GM19351 (cell line): ENCODE measurements around the gene SERINC2.
"Not testable (repeated sequence)": the region's sequence is repeated elsewhere in the genome, so short reads cannot be mapped to it uniquely, and the experiment has no call there.

ENCODE experiments used
- ATAC-seq: cut with Tn5 transposase; IDR thresholded peaks from one replicate; pipeline ENCODE4 v1.9.1; 2021; ENCODE audit warnings: mild to moderate bottlenecking, moderate library complexity; ENCODE audit not compliant: unreplicated experiment

SERINC2 gene

DNA sequence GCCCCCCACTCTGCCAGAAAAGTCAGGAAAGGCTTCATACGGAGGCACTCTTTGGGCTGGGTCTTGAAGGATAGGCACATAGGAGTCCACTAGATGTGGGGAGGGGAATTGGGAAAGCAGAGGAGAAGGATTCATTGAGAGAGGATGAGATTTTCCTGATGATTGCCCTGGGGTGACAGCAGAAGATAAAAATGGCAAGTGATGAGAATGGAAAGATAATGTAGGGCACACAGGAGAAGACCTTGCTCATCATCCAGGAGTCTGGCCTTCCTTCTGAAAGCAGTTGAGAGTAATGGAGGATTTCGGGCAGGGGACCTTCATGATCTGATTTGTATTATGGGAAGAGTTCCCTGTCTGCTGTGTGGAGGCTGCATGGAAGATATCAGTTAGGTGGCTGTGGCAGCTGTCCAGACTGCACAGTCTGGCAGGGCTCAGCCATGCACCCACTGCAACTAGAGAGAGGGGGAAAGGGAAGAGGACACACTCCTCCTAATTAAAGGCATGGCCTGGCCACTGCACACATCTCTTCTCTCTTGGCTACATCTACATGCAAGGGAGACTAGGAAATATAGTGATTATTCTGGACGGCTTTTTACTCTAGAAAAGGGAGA, 30.5 kb upstream of the SERINC2 start:
- ATAC-seq, result no peak

GRCh38 chr1:31383967-31384366, 29.0 kb upstream of the SERINC2 start:
- ATAC-seq, result no peak

- ATAC-seq, result not testable (repeated sequence)
Measured at GRCh38 chr1:31386576-31387243, 26.3 kb upstream of the SERINC2 start.

DNA sequence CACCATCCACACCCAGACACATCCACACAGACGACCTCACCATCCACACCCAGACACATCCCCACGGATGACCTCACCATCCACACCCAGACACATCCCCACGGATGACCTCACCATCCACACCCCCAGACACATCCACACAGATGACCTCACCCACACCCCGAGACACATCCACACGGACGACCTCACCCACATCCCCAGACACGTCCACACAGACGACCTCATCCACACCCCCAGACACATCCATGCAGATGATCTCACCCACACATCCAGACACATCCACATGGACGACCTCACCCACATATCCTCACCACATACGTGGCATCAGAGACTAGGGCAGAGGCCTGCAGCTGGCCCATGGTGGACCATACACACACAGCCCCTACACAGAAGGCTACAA, 25.4 kb upstream of the SERINC2 start:
- ATAC-seq, result no peak

- no peak for ATAC-seq
Measured at GRCh38 chr1:31389616-31390015, 23.4 kb upstream of the SERINC2 start.

DNA sequence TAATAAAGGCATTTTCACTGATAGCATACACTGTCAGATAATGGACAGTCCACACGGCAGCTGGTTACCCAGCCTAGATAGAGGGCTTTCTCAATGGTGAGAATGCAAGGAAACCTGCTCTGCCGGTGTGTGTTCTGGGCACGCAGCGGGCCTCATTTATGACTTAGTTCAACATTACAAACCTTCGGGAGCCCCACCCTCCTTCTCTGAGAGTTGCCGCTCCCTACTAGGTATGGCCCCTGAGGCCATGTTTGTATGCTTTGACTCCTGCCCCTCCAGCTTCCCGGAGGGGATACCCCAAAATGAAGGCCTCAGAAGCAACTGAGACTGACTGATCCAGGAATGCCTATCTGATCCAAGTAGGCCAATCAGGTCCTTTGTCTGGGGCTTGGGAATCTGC, 22.9 kb upstream of the SERINC2 start:
- no peak for ATAC-seq

DNA sequence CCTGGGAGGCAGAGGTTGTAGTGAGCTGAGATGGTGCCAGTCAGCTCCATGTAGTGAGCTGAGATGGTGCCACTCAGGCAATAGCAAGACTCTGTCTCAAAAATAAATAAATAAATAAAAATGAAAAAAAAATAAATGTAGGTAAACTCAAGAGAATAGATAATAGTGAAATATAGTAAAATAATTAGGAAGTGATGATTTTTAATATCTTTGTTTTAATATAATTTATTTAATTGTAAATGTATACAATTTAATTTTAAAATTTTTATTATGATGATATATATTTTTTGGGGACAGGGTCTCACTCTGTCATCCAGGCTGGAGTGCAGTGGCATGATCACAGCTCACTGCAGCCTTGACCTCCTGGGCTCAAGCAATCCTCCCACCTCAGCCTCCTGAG, 19.6 kb upstream of the SERINC2 start:
- ATAC-seq, result no peak

DNA sequence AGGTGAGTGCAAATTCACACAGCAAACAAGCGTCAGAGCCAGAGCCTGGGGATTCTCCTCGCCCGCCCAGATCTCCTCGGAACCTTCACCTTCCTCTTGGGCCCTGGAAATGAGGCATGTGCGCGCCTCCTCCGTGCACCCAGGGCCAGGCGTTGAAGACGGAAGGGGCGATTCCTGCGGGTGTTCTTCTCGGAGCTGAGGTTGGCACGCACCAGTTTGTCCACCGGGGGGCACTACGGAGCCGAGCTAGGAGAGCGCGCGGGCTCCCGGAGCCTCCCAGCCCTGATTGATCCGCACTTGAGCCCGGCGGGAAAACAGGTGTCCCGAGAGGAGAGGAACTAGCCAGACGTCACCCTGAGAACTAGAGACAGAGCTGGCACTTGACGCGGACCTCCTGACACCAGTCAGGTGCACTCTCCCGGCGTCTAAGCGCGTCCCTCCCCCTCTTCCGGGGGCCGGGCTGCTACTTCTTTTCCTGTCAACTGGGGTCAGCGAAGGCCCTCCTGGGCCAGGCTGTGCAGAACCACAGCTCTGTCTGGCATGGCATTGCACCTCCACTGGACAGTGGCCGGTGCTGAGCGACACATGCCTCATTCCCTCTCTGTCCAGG, 18.3 kb upstream of the SERINC2 start:
- ATAC-seq, result peak; percentile 53

DNA sequence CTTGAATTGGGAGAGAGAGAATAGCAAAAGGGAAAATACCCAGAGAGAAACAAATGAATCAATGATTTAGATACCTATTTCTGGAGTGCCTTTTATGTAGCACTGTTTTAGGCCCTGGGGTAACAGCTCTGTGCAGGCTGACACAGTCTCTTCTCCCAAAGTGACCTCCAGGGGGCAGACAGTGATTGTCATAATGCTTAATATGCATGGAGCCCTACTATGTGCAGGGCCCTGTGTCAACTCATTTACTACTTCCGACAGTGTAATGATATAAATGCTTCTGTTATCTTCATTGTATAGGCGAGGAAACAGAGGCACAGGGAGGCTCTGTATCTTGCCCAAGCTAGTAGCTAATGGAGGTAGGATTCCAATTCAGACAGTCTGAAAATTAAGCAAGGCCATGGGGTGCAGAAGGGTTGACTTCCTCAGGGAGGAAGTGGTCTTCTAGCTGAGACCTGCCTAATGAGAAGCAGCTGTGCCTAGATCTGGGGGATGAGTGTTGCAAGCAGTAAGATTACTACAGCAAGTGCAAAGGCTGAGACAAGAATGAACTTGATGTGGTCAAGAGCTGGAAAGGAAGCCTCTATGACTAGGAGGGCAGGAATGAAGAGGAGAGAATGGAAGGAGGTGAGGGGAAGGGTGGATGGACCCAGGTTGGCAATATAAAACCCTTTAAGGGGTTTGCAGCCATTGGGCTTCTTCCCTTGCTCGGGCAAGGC, 16.2 kb upstream of the SERINC2 start:
- ATAC-seq, result no peak

DNA sequence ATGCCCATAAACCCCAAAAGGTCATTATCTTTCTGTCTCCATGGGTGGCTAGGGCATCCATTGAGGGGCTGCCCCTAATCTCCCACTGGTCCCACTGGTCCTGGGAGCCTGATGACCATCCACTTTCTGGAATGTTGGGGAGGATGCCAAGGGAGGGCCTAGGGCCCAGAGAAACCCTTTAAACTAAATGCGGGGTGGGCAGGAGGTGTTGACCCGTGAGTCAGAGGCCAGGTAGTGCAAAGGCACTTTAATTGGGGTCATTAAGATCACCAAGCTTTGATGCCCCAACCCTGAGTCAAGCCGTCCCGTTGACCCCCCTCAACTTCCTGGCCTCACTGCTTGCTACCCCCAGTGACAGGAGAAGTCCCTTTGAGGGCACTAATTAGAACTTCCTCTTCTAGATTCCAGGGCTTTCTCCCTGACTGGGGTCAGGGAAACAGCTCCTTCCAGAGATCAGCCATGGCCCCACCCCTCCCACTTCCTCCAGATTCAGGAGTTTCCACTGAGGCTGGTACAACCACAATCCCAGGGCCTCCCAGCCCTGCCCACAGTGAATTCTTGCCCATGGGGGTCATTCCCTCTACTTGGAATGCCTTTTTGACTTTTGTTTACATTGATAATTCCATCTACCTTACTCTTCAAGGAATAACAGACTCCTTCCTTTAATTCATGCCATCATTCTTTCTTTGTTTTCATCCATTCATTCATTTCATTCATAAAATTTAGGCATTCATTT, 15.5 kb upstream of the SERINC2 start:
- no peak for ATAC-seq

DNA sequence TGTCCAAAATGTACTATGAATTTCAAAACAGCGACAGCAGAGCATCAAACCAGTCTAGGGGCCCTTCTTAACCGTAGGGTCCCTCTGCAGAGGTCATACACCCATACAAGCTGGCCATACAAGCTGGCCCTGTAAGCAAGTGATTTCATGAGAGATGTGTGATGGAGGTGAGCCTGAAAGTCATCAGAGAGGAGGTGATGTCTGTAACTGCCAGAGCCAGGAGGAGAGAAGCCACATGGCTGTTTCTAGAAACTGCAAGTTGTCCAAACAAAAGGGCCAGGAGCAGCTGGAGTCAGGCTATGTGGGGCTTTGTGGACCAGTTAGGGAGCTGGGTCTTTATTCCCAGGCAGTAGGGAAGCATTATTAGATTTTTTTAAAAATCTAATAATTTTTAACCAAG, 14.8 kb upstream of the SERINC2 start:
- ATAC-seq, result no peak

- ATAC-seq, result no peak
Measured at GRCh38 chr1:31399976-31400375, 13.0 kb upstream of the SERINC2 start.

- ATAC-seq, result no peak
Measured at GRCh38 chr1:31400393-31400792, 12.6 kb upstream of the SERINC2 start.

DNA sequence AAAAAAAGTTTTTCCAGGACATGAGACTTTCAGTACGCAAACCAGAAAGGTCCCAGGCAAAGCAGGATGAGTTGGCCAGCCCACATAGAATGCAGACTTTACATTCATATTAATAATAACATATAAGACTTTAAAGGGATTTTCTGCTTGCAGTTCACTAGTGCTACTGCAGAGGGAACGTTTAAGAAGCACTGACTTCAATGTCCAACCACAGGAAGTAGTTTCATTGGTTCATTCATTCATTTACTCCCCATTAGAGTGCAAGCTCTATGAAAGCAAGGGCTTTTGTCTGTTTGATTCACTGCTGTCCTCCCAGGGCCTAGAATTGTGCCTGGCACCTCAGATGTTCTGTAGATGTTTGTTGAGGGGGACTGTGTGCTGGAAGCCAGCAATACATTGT, 11.8 kb upstream of the SERINC2 start:
- ATAC-seq, result no peak

DNA sequence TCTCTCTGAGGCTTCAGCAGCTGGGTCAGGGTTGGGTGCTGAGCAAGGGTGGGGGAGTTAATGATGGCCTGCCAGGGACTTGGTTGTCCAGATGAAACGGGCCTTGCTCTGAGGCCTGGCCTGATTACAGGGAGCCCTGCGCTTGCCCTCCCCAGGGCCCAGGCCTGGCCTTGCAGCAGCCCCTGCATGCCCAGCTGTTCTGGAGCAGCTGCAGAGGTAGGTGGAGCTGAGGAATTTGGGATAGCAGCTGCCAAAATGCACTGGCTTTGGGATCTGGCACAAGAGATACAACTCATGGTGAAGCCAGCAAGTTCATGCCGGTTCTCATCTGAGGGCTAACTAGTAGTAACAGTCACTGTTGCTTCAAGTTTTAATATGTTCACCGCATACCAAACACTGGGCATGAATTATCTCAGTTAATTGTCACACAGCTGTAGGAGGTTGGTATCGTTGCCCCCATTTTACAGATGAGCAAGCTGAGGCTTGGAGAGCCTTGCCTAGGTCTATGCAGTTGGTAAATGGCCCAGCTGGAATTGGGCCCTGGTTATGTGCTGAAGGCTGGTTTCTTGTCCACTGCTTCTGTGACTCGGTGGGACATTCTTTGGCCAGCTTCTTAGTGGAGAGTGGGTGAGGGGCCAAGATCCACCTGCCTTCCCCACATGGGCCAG, 7.3 kb upstream of the SERINC2 start:
- no peak for ATAC-seq

DNA sequence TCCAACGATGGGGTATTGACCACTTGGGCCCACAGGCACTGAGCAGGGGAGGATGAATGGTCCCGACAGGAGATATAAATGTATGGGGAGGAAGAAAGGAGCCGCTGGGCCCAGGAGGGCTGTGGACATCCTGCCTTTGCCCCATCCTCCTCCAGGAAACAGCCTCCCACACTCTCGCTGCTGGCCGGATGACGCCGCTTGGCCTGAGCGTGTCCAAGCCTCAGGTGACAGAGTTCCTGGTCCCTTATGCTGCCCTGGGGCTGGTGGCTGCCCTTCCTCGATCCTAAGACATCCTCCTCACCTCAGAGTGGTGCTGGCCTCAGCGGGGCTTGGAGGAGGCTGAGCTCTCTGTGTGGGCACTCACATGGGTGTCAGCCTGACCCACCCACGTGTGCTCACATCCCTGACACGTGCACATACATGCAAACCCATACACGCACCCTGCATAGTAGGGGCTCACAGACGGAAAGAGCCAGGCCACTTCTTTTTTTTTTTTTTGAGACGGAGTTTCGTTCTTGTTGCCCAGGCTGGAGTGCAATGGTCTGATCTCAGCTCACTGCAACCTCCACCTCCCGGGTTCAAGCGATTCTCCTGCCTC, 5.9 kb upstream of the SERINC2 start:
- no peak for ATAC-seq

DNA sequence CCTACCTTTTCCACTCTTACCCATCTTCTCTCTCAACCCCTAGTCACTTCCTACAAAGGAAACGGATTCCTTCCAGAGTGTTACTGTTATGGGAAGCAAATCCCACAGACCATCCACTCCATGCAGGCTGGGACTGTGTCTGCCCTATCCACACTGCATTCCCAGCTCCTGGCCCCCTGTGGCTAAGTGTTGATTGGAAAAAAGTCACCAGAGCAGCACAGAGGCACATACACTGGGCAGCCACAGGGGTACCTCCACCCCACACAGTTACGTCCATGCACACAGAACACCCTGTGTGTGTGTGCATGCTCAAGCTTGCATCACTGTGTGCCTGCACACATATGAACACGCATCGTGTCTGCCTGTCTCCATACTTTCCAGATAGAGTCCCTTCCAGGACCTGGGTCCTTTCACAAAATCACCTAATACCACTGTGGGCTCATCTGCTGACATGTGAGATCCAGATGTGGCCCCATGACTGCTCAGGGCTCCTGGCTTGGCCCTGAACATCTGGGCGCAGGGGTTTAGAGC, 4.2 kb upstream of the SERINC2 start:
- no peak for ATAC-seq

GRCh38 chr1:31409946-31410858, 2.8 kb upstream of the SERINC2 start:
- no peak for ATAC-seq

- no peak for ATAC-seq
Measured at GRCh38 chr1:31410871-31411270, 2.1 kb upstream of the SERINC2 start.
